Fibroblast of lung (primary cell): ENCODE data around the gene PCDHGA10. TPM values are rescaled to one million over a fixed set of nuclear protein-coding genes. Genes with fewer than 3 reads are reported as not detected.
"Not testable (repeated sequence)": the region's sequence is repeated elsewhere in the genome, so short reads cannot be mapped to it uniquely, and the experiment has no call there.

Experiments used
- DNase-seq, 2 donors: peaks; one replicate each; pipeline versions ENCODE4 v3.0.0 to v3.0.0-alpha.2; 2010; ENCODE audit warnings: low read depth in 2 of 2
- H2AFZ ChIP-seq: 2 replicates; pipeline ENCODE4 v1.5.1; 2012; ENCODE audit warnings: low read length, control low read depth, inconsistent platforms
- H3K27ac ChIP-seq: 2 replicates; pipeline ENCODE4 v1.5.1; 2011; ENCODE audit warnings: low read length, control low read depth; ENCODE audit not compliant: insufficient read depth
- H3K27me3 ChIP-seq: 2 replicates; pipeline ENCODE4 v1.5.1; 2011; ENCODE audit warnings: mild to moderate bottlenecking, low read length; ENCODE audit not compliant: control insufficient read depth, insufficient read depth
- H3K36me3 ChIP-seq: 2 replicates; pipeline ENCODE4 v1.5.1; 2011; ENCODE audit warnings: low read length; ENCODE audit not compliant: control insufficient read depth, insufficient read depth
- H3K4me1 ChIP-seq: 2 replicates; pipeline ENCODE4 v1.5.1; 2011; ENCODE audit warnings: low read length; ENCODE audit not compliant: control insufficient read depth, insufficient read depth; ENCODE audit errors: extremely low read depth
- H3K4me2 ChIP-seq: 2 replicates; pipeline ENCODE4 v1.5.1; 2011; ENCODE audit warnings: low read length, control low read depth; ENCODE audit not compliant: insufficient read depth; ENCODE audit errors: extremely low read depth
- H3K4me3 ChIP-seq, 4 experiments: fragments of 200-600 bp in 1 of 4; sonication (generic) in 1 of 4; replicated peaks in 1 of 4; 2 replicates each; pipeline ENCODE4 v1.5.1; 2011 to 2016; ENCODE audit warnings: low read length in 4 of 4, low read depth in 3 of 4, mild to moderate bottlenecking in 3 of 4, control low read depth in 2 of 4, inconsistent platforms in 1 of 4, mixed read lengths in 1 of 4; ENCODE audit not compliant: insufficient read depth in 1 of 4; ENCODE audit errors: control extremely low read depth in 1 of 4
- H3K79me2 ChIP-seq: 2 replicates; pipeline ENCODE4 v1.5.1; 2012; ENCODE audit warnings: mild to moderate bottlenecking, low read length, inconsistent platforms; ENCODE audit not compliant: control insufficient read depth, insufficient read depth
- H3K9ac ChIP-seq: 2 replicates; pipeline ENCODE4 v1.5.1; 2011; ENCODE audit warnings: mild to moderate bottlenecking, low read length, control low read depth; ENCODE audit not compliant: insufficient read depth
- H3K9me3 ChIP-seq: 2 replicates; pipeline ENCODE4 v1.5.1; 2012; ENCODE audit warnings: low read depth, low read length; ENCODE audit not compliant: control insufficient read depth, insufficient read depth
- H4K20me1 ChIP-seq: 2 replicates; pipeline ENCODE4 v1.5.1; 2011; ENCODE audit warnings: low read length; ENCODE audit not compliant: control insufficient read depth, insufficient read depth; ENCODE audit errors: extremely low read depth
- CTCF ChIP-seq, 2 donors: IDR thresholded peaks in 1 of 2; conservative IDR thresholded peaks in 1 of 2; 1 replicate in 1 of 2; 2 replicates in 1 of 2; pipeline ENCODE4 v1.5.1; 2011 to 2012; ENCODE audit warnings: low read length in 2 of 2, control low read depth in 1 of 2, inconsistent platforms in 1 of 2, low read depth in 1 of 2, mild to moderate bottlenecking in 1 of 2
- EZH2 ChIP-seq: IDR thresholded peaks from 2 replicates; pipeline ENCODE4 v1.5.1; 2012; ENCODE audit warnings: low read length, control low read depth, mild to moderate bottlenecking; ENCODE audit errors: missing control alignments
- polyA plus RNA-seq, 2 donors: library from polyadenylated mRNA; depleted of rRNA in 1 of 2; stranded (reverse) in 1 of 2; unstranded in 1 of 2; fragments of >200 nt; gene quantifications; 2 replicates each; pipeline ENCODE4 v1.2.1, GENCODE V29; 2011 to 2012; ENCODE audit warnings: missing spikeins in 1 of 2
- total RNA-seq: library from RNA; depleted of rRNA; stranded (reverse); fragments of >200 nt; gene quantifications from 2 replicates; pipeline ENCODE4 v1.2.1, GENCODE V29; 2014

Gene PCDHGA10
- total and polyA plus RNA-seq, 2 donors (not counting 1 experiment from before 2014, with no cell fraction given) = 3.8 to 10.2 TPM

DNA sequence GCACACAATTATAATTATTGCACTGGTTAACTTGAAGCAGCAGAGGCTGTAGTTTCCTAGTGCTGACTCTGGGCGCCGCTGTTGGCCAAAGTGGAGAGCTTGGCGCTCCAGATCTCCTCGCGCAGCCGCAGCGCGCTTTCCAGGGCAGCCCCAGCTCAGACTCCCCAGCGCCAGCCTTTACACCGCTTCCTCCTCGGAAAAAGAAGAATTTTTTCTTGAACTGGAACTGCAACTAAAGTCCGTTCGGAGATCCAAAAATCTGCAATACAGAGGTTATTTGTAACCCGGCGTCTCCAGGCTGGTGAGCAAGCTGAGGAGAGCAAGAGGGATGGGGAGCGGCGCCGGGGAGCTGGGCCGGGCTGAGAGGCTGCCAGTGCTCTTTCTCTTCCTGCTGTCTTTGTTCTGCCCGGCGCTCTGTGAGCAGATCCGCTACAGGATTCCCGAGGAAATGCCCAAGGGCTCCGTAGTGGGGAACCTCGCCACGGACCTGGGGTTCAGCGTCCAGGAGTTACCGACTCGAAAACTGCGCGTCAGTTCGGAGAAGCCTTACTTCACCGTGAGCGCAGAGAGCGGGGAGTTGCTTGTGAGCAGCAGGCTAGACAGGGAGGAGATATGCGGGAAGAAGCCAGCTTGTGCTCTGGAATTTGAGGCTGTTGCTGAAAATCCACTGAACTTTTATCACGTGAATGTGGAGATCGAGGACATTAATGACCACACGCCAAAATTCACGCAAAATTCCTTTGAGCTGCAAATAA lies 25.1 kb upstream of the PCDHGA10 start, which contains the start of gene PCDHGB4:
Gene PCDHGB4 (plus strand): TSS at position 142 of the 755 bp plus-strand sequence. CDS start 187 bp downstream, at position 329.
- H2AFZ ChIP-seq, H3K4me2 ChIP-seq, H3K9ac ChIP-seq, H3K79me2 ChIP-seq, H3K27ac ChIP-seq, H3K9me3 ChIP-seq, H3K4me1 ChIP-seq, H4K20me1 ChIP-seq, H3K27me3 ChIP-seq, H3K36me3 ChIP-seq: not testable (repeated sequence)
- peak; percentile 37 to 53 for TF ChIP-seq CTCF (conservative IDR thresholded peaks at IDR 0.05 in 1 of 2, IDR thresholded peaks at IDR 0.05 in 1 of 2; ENCODE audit: low read depth in 1 of 2, low read length in 2 of 2)
- DNase-seq = peak; percentile 46 to 56
- H3K4me3 ChIP-seq = peak within 1 kb of the TSS in 2 of 4 experiments; percentile 45 to 53

DNA sequence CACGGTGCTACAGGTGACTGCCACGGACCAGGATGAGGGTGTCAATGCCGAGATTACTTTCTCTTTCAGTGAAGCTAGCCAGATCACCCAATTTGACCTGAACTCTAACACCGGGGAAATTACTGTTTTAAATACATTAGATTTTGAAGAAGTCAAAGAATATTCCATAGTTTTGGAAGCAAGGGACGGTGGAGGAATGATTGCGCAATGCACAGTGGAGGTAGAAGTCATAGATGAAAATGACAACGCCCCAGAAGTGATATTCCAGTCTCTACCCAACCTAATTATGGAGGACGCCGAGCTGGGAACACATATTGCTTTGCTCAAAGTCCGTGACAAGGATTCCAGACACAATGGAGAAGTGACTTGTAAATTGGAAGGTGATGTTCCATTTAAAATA lies 24.1 kb upstream of the PCDHGA10 start:
- TF ChIP-seq CTCF (conservative IDR thresholded peaks at IDR 0.05 in 1 of 2, IDR thresholded peaks at IDR 0.05 in 1 of 2; ENCODE audit: low read depth in 1 of 2, low read length in 2 of 2) (no peak), EZH2 (no peak)
- Histone ChIP-seq H3K4me1 (no peaks in the 10 kb centered on the region), H2AFZ (no peak overlapping the region), H3K27ac (no peak overlapping the region), H3K4me2 (no peak overlapping the region), H3K27me3 (no peaks in the 10 kb centered on the region), H3K9me3 (peaks cover 5% of the 10 kb centered on the region), H3K4me3 (no peak overlapping the region), H3K79me2 (no peaks in the 10 kb centered on the region), H3K36me3 (no peaks in the 10 kb centered on the region), H3K9ac (no peak overlapping the region), H4K20me1 (no peaks in the 10 kb centered on the region)
- no peak for DNase-seq

- Histone ChIP-seq H3K36me3 (no peaks in the 10 kb centered on the region), H4K20me1 (no peaks in the 10 kb centered on the region), H3K79me2 (no peaks in the 10 kb centered on the region), H3K27me3 (no peaks in the 10 kb centered on the region), H3K27ac (no peak overlapping the region), H3K9me3 (peaks cover 6% of the 10 kb centered on the region), H3K4me3 (no peak overlapping the region), H3K9ac (no peak overlapping the region), H3K4me2 (no peak overlapping the region), H3K4me1 (no peaks in the 10 kb centered on the region), H2AFZ (no peak overlapping the region)
- TF ChIP-seq CTCF (conservative IDR thresholded peaks at IDR 0.05 in 1 of 2, IDR thresholded peaks at IDR 0.05 in 1 of 2; ENCODE audit: low read depth in 1 of 2, low read length in 2 of 2) (no peak), EZH2 (no peak)
- no peak for DNase-seq
Observed at GRCh38 chr5:141389153-141390042, 23.4 kb upstream of the PCDHGA10 start.
